OCI-LY7 (cell line): ENCODE results near the gene EEF1A2.

Source experiments
- CTCF ChIP-seq: fragments of 200-600 bp; sonication (generic); conservative IDR thresholded peaks from 2 replicates; pipeline ENCODE4 v1.5.1; 2014; ENCODE audit warnings: mild to moderate bottlenecking, antibody characterized with exemption, low read length, moderate library complexity, mixed read lengths
- EZH2phosphoT487 ChIP-seq: fragments of 200-600 bp; sonication (generic); IDR thresholded peaks from 2 replicates; pipeline ENCODE4 v1.6.1; 2018; ENCODE audit warnings: low read depth, borderline replicate concordance, mild to moderate bottlenecking, mixed run types, antibody characterized with exemption, low read length, moderate library complexity, mixed read lengths

- TF ChIP-seq CTCF (no peak), EZH2phosphoT487 (no peak)
Observed at GRCh38 chr20:63443606-63444395, 55.1 kb downstream of the EEF1A2 start.
